HepG2 (cell line): ENCODE measurements around the gene CDK11B. TPM values are rescaled to one million over a fixed set of nuclear protein-coding genes. Genes with fewer than 3 reads are reported as not detected.
A peak's percentile ranks its signal among the peaks of the same experiment; 100 is the strongest.

Source experiments
- CREB3 ChIP-seq: sonication (generic); formaldehyde crosslinking; IDR thresholded peaks from 2 replicates; pipeline ENCODE4 v1.5.0; 2020; ENCODE audit warnings: missing genetic modification reagents
- FOXA3 ChIP-seq: IDR thresholded peaks from 2 replicates; pipeline ENCODE4 v1.6.1; 2016; ENCODE audit warnings: missing genetic modification reagents, missing compliant biosample characterization
- GTF2F1 ChIP-seq: fragments of 150-350 bp; IDR thresholded peaks from 2 replicates; pipeline ENCODE4 v1.6.1; 2014; ENCODE audit warnings: low read length
- IRX3 ChIP-seq: sonication (generic); formaldehyde crosslinking; IDR thresholded peaks from 2 replicates; pipeline ENCODE4 v1.8.1; 2023; ENCODE audit warnings: mild to moderate bottlenecking, low read depth, missing genetic modification reagents, borderline replicate concordance
- POLR2AphosphoS5 ChIP-seq: IDR thresholded peaks from 2 replicates; pipeline ENCODE4 v1.6.1; 2012; ENCODE audit warnings: low read depth, low read length
- POLR2G ChIP-seq: fragments of 200-400 bp; formaldehyde crosslinking; IDR thresholded peaks from 2 replicates; pipeline ENCODE4 v1.6.1; 2018; ENCODE audit warnings: mild to moderate bottlenecking, low read depth, low read length, moderate library complexity
- RFX5 ChIP-seq: IDR thresholded peaks from 2 replicates; pipeline ENCODE4 v1.6.1; 2011; ENCODE audit warnings: low read depth, low read length, improper control_type of control experiment
- SRY ChIP-seq: sonication (generic); formaldehyde crosslinking; IDR thresholded peaks from 2 replicates; pipeline ENCODE4 v1.8.0; 2022; ENCODE audit warnings: mild to moderate bottlenecking, missing genetic modification reagents
- ZFAT ChIP-seq: sonication (generic); formaldehyde crosslinking; conservative IDR thresholded peaks from 2 replicates; pipeline ENCODE4 v1.8.1; 2023; ENCODE audit warnings: missing genetic modification reagents, inconsistent platforms
- ZFP1 ChIP-seq: IDR thresholded peaks from 2 replicates; pipeline ENCODE4 v1.6.1; 2016
- ZFP62 ChIP-seq: sonication (generic); formaldehyde crosslinking; IDR thresholded peaks from 2 replicates; pipeline ENCODE4 v1.4.0; 2020; ENCODE audit warnings: missing genetic modification reagents
- ZFY ChIP-seq: sonication (generic); formaldehyde crosslinking; IDR thresholded peaks from 2 replicates; pipeline ENCODE4 v1.4.0; 2020; ENCODE audit warnings: missing genetic modification reagents
- ZNF776 ChIP-seq: sonication (generic); formaldehyde crosslinking; IDR thresholded peaks from 2 replicates; pipeline ENCODE4 v1.4.0; 2020; ENCODE audit warnings: mild to moderate bottlenecking, missing genetic modification reagents
- ZNF781 ChIP-seq: sonication (generic); formaldehyde crosslinking; IDR thresholded peaks from 2 replicates; pipeline ENCODE4 v1.5.1; 2020; ENCODE audit warnings: borderline replicate concordance, mild to moderate bottlenecking, missing genetic modification reagents; ENCODE audit errors: not compliant biosample characterization
- ZSCAN30 ChIP-seq: sonication (generic); formaldehyde crosslinking; IDR thresholded peaks from 2 replicates; pipeline ENCODE4 v1.5.0; 2020; ENCODE audit warnings: mild to moderate bottlenecking, missing genetic modification reagents
- polyA plus RNA-seq, 8 experiments: library from polyadenylated mRNA; depleted of rRNA in 3 of 8; stranded (reverse) in 7 of 8; unstranded in 1 of 8; fragments of >200 nt; fragmentation: Illumina TruSeq in 4 of 8; extraction: Trizol in 4 of 8; gene quantifications; 2 replicates each; pipeline versions ENCODE4 v1.2.1 to v1.2.3, GENCODE V29; 2011 to 2016; ENCODE audit warnings: low read depth in 4 of 8, missing spikeins in 1 of 8, mixed read lengths in 1 of 8; ENCODE audit not compliant: insufficient read depth in 1 of 8
- total RNA-seq, 5 experiments: library from RNA; depleted of rRNA; stranded (reverse); fragments of >200 nt; fragmentation: Illumina TruSeq; extraction: Trizol; gene quantifications; 2 replicates each; pipeline ENCODE4 v1.2.3, GENCODE V29; 2016; ENCODE audit warnings: low read depth in 1 of 5
- TF ChIP-seq, protein P1 (sequence below): sonication (generic); formaldehyde crosslinking; IDR thresholded peaks from 2 replicates; pipeline ENCODE4 v1.4.0; 2020; ENCODE audit warnings: mild to moderate bottlenecking, missing genetic modification reagents
- TF ChIP-seq, protein P2 (sequence below): sonication (generic); formaldehyde crosslinking; IDR thresholded peaks from 2 replicates; pipeline ENCODE4 v1.4.0; 2020; ENCODE audit warnings: missing genetic modification reagents, borderline replicate concordance
- TF ChIP-seq, protein P3 (sequence below): sonication (generic); formaldehyde crosslinking; IDR thresholded peaks from 2 replicates; pipeline ENCODE4 v1.4.0; 2020; ENCODE audit warnings: mild to moderate bottlenecking, missing genetic modification reagents

The CDK11B gene
- total and polyA plus RNA-seq, 2 of the 13 experiments (the other 11 are each of a cell fraction or from before 2014, with no cell fraction given) = 3.6 to 15.1 TPM

GRCh38 chr1:1631782-1632420 lies 26.9 kb downstream of the CDK11B start, which contains the start of gene MMP23B (continued):
- TF ChIP-seq ZSCAN30 (CRISPR knock-in tag) (no peak), ZFY (CRISPR knock-in tag) (peak; percentile 41; the same call in 1 of the 2 replicates), ZNF776 (CRISPR knock-in tag) (no peak), ZFP1 (no peak), IRX3 (CRISPR knock-in tag) (no peak), SRY (CRISPR knock-in tag) (no peak), POLR2G (no peak), RFX5 (no peak), ZFAT (no peak), ZFP62 (CRISPR knock-in tag) (no peak), POLR2AphosphoS5 (no peak), ZNF781 (CRISPR knock-in tag) (no peak), CREB3 (CRISPR knock-in tag) (no peak), GTF2F1 (no peak), FOXA3 (CRISPR knock-in tag) (no peak)
- TF ChIP-seq, protein P1, sequence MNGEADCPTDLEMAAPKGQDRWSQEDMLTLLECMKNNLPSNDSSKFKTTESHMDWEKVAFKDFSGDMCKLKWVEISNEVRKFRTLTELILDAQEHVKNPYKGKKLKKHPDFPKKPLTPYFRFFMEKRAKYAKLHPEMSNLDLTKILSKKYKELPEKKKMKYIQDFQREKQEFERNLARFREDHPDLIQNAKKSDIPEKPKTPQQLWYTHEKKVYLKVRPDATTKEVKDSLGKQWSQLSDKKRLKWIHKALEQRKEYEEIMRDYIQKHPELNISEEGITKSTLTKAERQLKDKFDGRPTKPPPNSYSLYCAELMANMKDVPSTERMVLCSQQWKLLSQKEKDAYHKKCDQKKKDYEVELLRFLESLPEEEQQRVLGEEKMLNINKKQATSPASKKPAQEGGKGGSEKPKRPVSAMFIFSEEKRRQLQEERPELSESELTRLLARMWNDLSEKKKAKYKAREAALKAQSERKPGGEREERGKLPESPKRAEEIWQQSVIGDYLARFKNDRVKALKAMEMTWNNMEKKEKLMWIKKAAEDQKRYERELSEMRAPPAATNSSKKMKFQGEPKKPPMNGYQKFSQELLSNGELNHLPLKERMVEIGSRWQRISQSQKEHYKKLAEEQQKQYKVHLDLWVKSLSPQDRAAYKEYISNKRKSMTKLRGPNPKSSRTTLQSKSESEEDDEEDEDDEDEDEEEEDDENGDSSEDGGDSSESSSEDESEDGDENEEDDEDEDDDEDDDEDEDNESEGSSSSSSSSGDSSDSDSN (CRISPR knock-in tag) = peak; percentile 50; the same call in 1 of the 2 replicates
- TF ChIP-seq, protein P2, sequence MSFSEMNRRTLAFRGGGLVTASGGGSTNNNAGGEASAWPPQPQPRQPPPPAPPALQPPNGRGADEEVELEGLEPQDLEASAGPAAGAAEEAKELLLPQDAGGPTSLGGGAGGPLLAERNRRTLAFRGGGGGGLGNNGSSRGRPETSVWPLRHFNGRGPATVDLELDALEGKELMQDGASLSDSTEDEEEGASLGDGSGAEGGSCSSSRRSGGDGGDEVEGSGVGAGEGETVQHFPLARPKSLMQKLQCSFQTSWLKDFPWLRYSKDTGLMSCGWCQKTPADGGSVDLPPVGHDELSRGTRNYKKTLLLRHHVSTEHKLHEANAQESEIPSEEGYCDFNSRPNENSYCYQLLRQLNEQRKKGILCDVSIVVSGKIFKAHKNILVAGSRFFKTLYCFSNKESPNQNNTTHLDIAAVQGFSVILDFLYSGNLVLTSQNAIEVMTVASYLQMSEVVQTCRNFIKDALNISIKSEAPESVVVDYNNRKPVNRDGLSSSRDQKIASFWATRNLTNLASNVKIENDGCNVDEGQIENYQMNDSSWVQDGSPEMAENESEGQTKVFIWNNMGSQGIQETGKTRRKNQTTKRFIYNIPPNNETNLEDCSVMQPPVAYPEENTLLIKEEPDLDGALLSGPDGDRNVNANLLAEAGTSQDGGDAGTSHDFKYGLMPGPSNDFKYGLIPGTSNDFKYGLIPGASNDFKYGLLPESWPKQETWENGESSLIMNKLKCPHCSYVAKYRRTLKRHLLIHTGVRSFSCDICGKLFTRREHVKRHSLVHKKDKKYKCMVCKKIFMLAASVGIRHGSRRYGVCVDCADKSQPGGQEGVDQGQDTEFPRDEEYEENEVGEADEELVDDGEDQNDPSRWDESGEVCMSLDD (CRISPR knock-in tag) = no peak
- TF ChIP-seq, protein P3, sequence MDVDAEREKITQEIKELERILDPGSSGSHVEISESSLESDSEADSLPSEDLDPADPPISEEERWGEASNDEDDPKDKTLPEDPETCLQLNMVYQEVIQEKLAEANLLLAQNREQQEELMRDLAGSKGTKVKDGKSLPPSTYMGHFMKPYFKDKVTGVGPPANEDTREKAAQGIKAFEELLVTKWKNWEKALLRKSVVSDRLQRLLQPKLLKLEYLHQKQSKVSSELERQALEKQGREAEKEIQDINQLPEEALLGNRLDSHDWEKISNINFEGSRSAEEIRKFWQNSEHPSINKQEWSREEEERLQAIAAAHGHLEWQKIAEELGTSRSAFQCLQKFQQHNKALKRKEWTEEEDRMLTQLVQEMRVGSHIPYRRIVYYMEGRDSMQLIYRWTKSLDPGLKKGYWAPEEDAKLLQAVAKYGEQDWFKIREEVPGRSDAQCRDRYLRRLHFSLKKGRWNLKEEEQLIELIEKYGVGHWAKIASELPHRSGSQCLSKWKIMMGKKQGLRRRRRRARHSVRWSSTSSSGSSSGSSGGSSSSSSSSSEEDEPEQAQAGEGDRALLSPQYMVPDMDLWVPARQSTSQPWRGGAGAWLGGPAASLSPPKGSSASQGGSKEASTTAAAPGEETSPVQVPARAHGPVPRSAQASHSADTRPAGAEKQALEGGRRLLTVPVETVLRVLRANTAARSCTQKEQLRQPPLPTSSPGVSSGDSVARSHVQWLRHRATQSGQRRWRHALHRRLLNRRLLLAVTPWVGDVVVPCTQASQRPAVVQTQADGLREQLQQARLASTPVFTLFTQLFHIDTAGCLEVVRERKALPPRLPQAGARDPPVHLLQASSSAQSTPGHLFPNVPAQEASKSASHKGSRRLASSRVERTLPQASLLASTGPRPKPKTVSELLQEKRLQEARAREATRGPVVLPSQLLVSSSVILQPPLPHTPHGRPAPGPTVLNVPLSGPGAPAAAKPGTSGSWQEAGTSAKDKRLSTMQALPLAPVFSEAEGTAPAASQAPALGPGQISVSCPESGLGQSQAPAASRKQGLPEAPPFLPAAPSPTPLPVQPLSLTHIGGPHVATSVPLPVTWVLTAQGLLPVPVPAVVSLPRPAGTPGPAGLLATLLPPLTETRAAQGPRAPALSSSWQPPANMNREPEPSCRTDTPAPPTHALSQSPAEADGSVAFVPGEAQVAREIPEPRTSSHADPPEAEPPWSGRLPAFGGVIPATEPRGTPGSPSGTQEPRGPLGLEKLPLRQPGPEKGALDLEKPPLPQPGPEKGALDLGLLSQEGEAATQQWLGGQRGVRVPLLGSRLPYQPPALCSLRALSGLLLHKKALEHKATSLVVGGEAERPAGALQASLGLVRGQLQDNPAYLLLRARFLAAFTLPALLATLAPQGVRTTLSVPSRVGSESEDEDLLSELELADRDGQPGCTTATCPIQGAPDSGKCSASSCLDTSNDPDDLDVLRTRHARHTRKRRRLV (CRISPR knock-in tag) = no peak
